Neural cell (in vitro differentiated cells): ENCODE data around the gene POLE4. TPM values are rescaled to one million over a fixed set of nuclear protein-coding genes. Genes with fewer than 3 reads are reported as not detected.

Source experiments
- H2AFZ ChIP-seq: fragments of 200-600, 300-800 bp; sonication (generic), shearing (Covaris generic); 2 replicates; pipeline ENCODE4 v1.6.0; 2014; ENCODE audit warnings: low read depth, mild to moderate bottlenecking, antibody characterized with exemption, low read length, moderate library complexity
- H3F3A ChIP-seq: fragments of 200-600 bp; shearing (Covaris generic); 2 replicates; pipeline ENCODE4 v1.6.1; 2016; ENCODE audit warnings: mild to moderate bottlenecking, moderate library complexity, mixed read lengths, antibody characterized with exemption, low read length; ENCODE audit not compliant: insufficient read depth, poor library complexity, severe bottlenecking
- H3K27ac ChIP-seq: fragments of 200-600, 300-800 bp; sonication (generic), shearing (Covaris generic); 2 replicates; pipeline ENCODE4 v1.5.1; 2014; ENCODE audit warnings: mild to moderate bottlenecking, low read length, moderate library complexity
- H3K27me3 ChIP-seq: fragments of 300-800, 200-600 bp; sonication (generic), shearing (Covaris generic); 2 replicates; pipeline ENCODE4 v1.6.0; 2014; ENCODE audit warnings: mild to moderate bottlenecking, low read depth, low read length, moderate library complexity; ENCODE audit not compliant: insufficient read depth
- H3K36me3 ChIP-seq: fragments of 300-800, 200-600 bp; sonication (generic), shearing (Covaris generic); 2 replicates; pipeline ENCODE4 v1.5.1; 2014; ENCODE audit warnings: mild to moderate bottlenecking, antibody characterized with exemption, low read length, moderate library complexity; ENCODE audit not compliant: insufficient read depth
- H3K4me2 ChIP-seq: fragments of 300-800, 200-600 bp; sonication (generic), shearing (Covaris generic); 2 replicates; pipeline ENCODE4 v1.6.0; 2014; ENCODE audit warnings: mild to moderate bottlenecking, low read length
- H3K4me3 ChIP-seq: fragments of 300-800, 200-600 bp; sonication (generic), shearing (Covaris generic); 2 replicates; pipeline ENCODE4 v1.5.1; 2014; ENCODE audit warnings: mild to moderate bottlenecking, low read length, moderate library complexity
- H3K79me2 ChIP-seq: fragments of 200-600 bp; shearing (Covaris generic); replicated peaks from 2 replicates; pipeline ENCODE4 v1.6.0; 2014; ENCODE audit warnings: mild to moderate bottlenecking, low read length, moderate library complexity; ENCODE audit not compliant: insufficient read depth
- H3K9ac ChIP-seq: fragments of 300-800, 200-600 bp; sonication (generic), shearing (Covaris generic); 2 replicates; pipeline ENCODE4 v1.6.1; 2016; ENCODE audit warnings: mild to moderate bottlenecking, low read length, mixed read lengths
- H3K9me2 ChIP-seq: fragments of 200-600 bp; shearing (Covaris generic); 2 replicates; pipeline ENCODE4 v1.6.1; 2016; ENCODE audit warnings: mild to moderate bottlenecking, low read length, mixed read lengths; ENCODE audit not compliant: insufficient read depth
- H3K9me3 ChIP-seq: fragments of 200-600, 300-800 bp; sonication (generic), shearing (Covaris generic); 2 replicates; pipeline ENCODE4 v1.6.1; 2016; ENCODE audit warnings: mild to moderate bottlenecking, mixed run types, low read length, moderate library complexity, mixed read lengths
- H4K20me1 ChIP-seq: fragments of 200-600 bp; shearing (Covaris generic); 2 replicates; pipeline ENCODE4 v1.6.1; 2016; ENCODE audit warnings: mild to moderate bottlenecking, mixed run types; ENCODE audit not compliant: insufficient read depth
- EP300 ChIP-seq: fragments of 450-650 bp; conservative IDR thresholded peaks from 2 replicates; pipeline ENCODE4 v1.6.1; 2014; ENCODE audit warnings: antibody characterized with exemption, mild to moderate bottlenecking, moderate library complexity; ENCODE audit not compliant: poor library complexity, severe bottlenecking
- EZH2 ChIP-seq: fragments of 200-600, 300-800 bp; shearing (Covaris generic), sonication (generic); IDR thresholded peaks from 2 replicates; pipeline ENCODE4 v1.6.1; 2014; ENCODE audit warnings: antibody characterized with exemption, low read length, borderline replicate concordance, mild to moderate bottlenecking; ENCODE audit not compliant: insufficient read depth, poor library complexity, severe bottlenecking
- MXI1 ChIP-seq: fragments of 450-650 bp; conservative IDR thresholded peaks from 2 replicates; pipeline ENCODE4 v1.6.1; 2014; ENCODE audit warnings: antibody characterized with exemption, mild to moderate bottlenecking; ENCODE audit not compliant: poor library complexity, severe bottlenecking
- POLR2AphosphoS5 ChIP-seq: IDR thresholded peaks from 2 replicates; pipeline ENCODE4 v1.6.1; 2012
- RAD21 ChIP-seq: fragments of 450-650 bp; conservative IDR thresholded peaks from 2 replicates; pipeline ENCODE4 v1.6.1; 2014; ENCODE audit warnings: antibody characterized with exemption, mild to moderate bottlenecking, moderate library complexity
- SMC3 ChIP-seq: fragments of 450-650 bp; conservative IDR thresholded peaks from 2 replicates; pipeline ENCODE4 v1.6.1; 2014; ENCODE audit warnings: antibody characterized with exemption, mild to moderate bottlenecking, moderate library complexity; ENCODE audit not compliant: poor library complexity
- TAF1 ChIP-seq: IDR thresholded peaks from 2 replicates; pipeline ENCODE4 v1.6.1; 2012; ENCODE audit warnings: low read depth
- polyA plus RNA-seq: library from polyadenylated mRNA; depleted of rRNA; stranded (reverse); fragments of >200 nt; gene quantifications from 2 replicates; pipeline ENCODE4 v1.2.3, GENCODE V29; 2014
- TF ChIP-seq, protein P1 (sequence below): fragments of 450-650 bp; IDR thresholded peaks from 2 replicates; pipeline ENCODE4 v1.5.1; 2014; ENCODE audit warnings: antibody characterized with exemption, mild to moderate bottlenecking, moderate library complexity; ENCODE audit not compliant: poor library complexity, severe bottlenecking
- TF ChIP-seq, protein P2 (sequence below): IDR thresholded peaks from 2 replicates; pipeline ENCODE4 v1.6.1; 2012; ENCODE audit warnings: borderline replicate concordance

The POLE4 gene
- polyA plus RNA-seq, 1 donor from 2014 or later = 35.9 TPM

DNA sequence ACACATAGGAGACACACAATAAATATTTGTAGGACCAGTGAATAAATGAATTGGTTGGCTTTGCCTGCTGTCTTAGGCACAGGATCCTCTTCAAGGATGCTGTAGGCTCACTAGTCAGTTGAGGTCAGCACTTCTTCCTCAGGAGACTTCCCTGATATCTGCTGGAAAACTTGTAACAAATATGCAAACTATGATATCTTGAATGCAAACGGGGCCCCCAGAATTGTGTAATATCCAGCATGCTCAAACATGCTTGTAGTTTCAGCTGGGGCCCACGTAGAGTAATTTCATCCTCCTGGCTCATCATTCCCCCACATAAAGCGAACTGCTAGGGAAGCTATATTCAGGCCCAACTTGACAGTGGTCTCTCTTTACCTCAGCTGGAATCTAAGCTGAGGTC is 43.6 kb downstream of the POLE4 start:
- Histone ChIP-seq H3K27me3 (no peaks in the 10 kb centered on the region), H3F3A (peaks cover 3% of the 10 kb centered on the region), H4K20me1 (no peaks in the 10 kb centered on the region), H3K9me3 (no peaks in the 10 kb centered on the region), H3K79me2 (no peaks in the 10 kb centered on the region), H3K4me3 (no peak overlapping the region), H3K36me3 (no peaks in the 10 kb centered on the region), H3K27ac (no peak overlapping the region), H3K9me2 (no peaks in the 10 kb centered on the region), H2AFZ (no peak overlapping the region), H3K9ac (no peak overlapping the region), H3K4me2 (no peak overlapping the region)
- TF ChIP-seq, protein P1, sequence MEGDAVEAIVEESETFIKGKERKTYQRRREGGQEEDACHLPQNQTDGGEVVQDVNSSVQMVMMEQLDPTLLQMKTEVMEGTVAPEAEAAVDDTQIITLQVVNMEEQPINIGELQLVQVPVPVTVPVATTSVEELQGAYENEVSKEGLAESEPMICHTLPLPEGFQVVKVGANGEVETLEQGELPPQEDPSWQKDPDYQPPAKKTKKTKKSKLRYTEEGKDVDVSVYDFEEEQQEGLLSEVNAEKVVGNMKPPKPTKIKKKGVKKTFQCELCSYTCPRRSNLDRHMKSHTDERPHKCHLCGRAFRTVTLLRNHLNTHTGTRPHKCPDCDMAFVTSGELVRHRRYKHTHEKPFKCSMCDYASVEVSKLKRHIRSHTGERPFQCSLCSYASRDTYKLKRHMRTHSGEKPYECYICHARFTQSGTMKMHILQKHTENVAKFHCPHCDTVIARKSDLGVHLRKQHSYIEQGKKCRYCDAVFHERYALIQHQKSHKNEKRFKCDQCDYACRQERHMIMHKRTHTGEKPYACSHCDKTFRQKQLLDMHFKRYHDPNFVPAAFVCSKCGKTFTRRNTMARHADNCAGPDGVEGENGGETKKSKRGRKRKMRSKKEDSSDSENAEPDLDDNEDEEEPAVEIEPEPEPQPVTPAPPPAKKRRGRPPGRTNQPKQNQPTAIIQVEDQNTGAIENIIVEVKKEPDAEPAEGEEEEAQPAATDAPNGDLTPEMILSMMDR = no peak
- TF ChIP-seq TAF1 (no peak), EP300 (no peak), RAD21 (no peak), MXI1 (no peak), POLR2AphosphoS5 (no peak), SMC3 (no peak), EZH2 (no peak)
- TF ChIP-seq, protein P2, sequence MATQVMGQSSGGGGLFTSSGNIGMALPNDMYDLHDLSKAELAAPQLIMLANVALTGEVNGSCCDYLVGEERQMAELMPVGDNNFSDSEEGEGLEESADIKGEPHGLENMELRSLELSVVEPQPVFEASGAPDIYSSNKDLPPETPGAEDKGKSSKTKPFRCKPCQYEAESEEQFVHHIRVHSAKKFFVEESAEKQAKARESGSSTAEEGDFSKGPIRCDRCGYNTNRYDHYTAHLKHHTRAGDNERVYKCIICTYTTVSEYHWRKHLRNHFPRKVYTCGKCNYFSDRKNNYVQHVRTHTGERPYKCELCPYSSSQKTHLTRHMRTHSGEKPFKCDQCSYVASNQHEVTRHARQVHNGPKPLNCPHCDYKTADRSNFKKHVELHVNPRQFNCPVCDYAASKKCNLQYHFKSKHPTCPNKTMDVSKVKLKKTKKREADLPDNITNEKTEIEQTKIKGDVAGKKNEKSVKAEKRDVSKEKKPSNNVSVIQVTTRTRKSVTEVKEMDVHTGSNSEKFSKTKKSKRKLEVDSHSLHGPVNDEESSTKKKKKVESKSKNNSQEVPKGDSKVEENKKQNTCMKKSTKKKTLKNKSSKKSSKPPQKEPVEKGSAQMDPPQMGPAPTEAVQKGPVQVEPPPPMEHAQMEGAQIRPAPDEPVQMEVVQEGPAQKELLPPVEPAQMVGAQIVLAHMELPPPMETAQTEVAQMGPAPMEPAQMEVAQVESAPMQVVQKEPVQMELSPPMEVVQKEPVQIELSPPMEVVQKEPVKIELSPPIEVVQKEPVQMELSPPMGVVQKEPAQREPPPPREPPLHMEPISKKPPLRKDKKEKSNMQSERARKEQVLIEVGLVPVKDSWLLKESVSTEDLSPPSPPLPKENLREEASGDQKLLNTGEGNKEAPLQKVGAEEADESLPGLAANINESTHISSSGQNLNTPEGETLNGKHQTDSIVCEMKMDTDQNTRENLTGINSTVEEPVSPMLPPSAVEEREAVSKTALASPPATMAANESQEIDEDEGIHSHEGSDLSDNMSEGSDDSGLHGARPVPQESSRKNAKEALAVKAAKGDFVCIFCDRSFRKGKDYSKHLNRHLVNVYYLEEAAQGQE = no peak

DNA sequence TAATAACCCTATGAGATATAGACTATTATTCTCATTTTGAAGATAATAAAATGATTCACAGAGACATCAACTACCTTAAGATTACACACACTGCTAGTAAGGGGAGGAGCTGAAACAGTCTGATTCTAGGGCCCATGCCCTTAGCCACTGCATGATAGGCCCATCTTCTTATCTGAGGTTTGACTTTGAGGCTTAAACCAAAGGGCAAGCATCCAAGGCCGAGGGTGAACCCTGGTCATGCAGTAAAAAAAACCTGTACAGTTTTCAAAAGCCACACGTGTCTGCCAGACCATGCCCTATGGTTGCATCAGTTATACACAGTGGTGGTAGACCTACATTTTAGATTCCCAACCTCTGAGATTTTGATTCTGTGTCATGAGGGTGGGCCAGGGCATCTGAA is 44.8 kb downstream of the POLE4 start:
- Histone ChIP-seq H3K4me2 (no peak overlapping the region), H3K36me3 (no peaks in the 10 kb centered on the region), H3K79me2 (no peaks in the 10 kb centered on the region), H3F3A (peaks cover 3% of the 10 kb centered on the region), H3K9me3 (no peaks in the 10 kb centered on the region), H3K9me2 (no peaks in the 10 kb centered on the region), H3K27me3 (no peaks in the 10 kb centered on the region), H3K9ac (no peak overlapping the region), H4K20me1 (no peaks in the 10 kb centered on the region), H3K4me3 (no peak overlapping the region), H3K27ac (no peak overlapping the region), H2AFZ (no peak overlapping the region)
- TF ChIP-seq SMC3 = no peak

DNA sequence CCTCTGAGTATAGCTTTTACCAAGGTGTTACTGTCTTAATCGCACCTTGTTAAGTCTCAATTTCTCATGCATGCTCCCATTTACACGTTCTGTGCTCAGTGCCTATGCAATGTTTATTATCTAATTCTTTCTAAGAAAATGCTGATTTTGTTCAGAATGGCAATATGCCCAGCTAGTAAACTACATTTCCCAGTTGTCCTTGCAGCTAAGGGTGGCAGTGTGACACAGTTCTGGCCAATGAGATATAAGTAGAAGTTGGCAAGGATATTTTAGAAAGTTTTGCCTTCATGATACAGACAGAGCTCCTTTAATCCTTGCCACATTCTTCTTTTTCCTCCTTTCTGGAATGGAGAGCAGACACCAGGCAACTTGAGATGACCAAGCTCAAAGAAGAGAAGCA is 45.3 kb downstream of the POLE4 start:
- Histone ChIP-seq H3F3A (peaks cover 3% of the 10 kb centered on the region), H3K27me3 (no peaks in the 10 kb centered on the region), H3K9ac (no peak overlapping the region), H3K9me3 (no peaks in the 10 kb centered on the region), H3K9me2 (no peaks in the 10 kb centered on the region), H3K4me2 (no peak overlapping the region), H4K20me1 (no peaks in the 10 kb centered on the region), H3K36me3 (no peaks in the 10 kb centered on the region), H3K4me3 (no peak overlapping the region), H2AFZ (no peak overlapping the region), H3K79me2 (no peaks in the 10 kb centered on the region), H3K27ac (no peak overlapping the region)
- no peak for TF ChIP-seq POLR2AphosphoS5
- TF ChIP-seq, protein P1 = no peak
- no peak for TF ChIP-seq MXI1
- TF ChIP-seq SMC3 = no peak
- TF ChIP-seq, protein P2 = no peak
- TF ChIP-seq RAD21 = no peak
- TF ChIP-seq EP300 = no peak
- TF ChIP-seq EZH2 = no peak
- no peak for TF ChIP-seq TAF1
